ENCODE measurements around the gene MRPL14. TPM values are rescaled to one million over a fixed set of nuclear protein-coding genes. Genes with fewer than 3 reads are reported as not detected.

Gene MRPL14
- total and polyA plus RNA-seq, 9 of the 15 experiments (the other 6 are each of a cell fraction or from before 2014, with no cell fraction given) = 126 to 424 (median 165) TPM

- TF ChIP-seq SNIP1 (IDR thresholded peaks at IDR 0.05; ENCODE audit: low read depth) (no peak), E2F8 (IDR thresholded peaks at IDR 0.05; ENCODE audit: low read depth, partially characterized antibody) (no peak), ZNF584 (CRISPR knock-in tag; IDR thresholded peaks at IDR 0.05; ENCODE audit: low read depth) (peak; percentile 88; the same call in 1 of the 2 replicates), SIX5 (IDR thresholded peaks at IDR 0.05; ENCODE audit: borderline replicate concordance in 1 of 2, insufficient read depth in 1 of 2, low read depth in 1 of 2, low read length in 2 of 2) (no peak), POLR3A (IDR thresholded peaks at IDR 0.05; ENCODE audit: borderline replicate concordance, extremely low read depth, insufficient read depth, insufficient read length) (no peak), ZBTB1 (CRISPR knock-in tag; IDR thresholded peaks at IDR 0.05; ENCODE audit: borderline replicate concordance, low read depth) (no peak), NR2C1 (IDR thresholded peaks at IDR 0.05) (no peak), NR2C1 (tag; IDR thresholded peaks at IDR 0.05) (peak; percentile 42; the same call in 1 of the 2 replicates), POLR2A (conservative IDR thresholded peaks at IDR 0.05) (0 out of 2 replicates have a peak, but pooled peaks have one; percentile 11), TAF1 (IDR thresholded peaks at IDR 0.05; ENCODE audit: control insufficient read depth, extremely low read depth, insufficient read depth, low read length, severe bottlenecking) (no peak), ZNF316 (IDR thresholded peaks at IDR 0.05) (no peak), ZNF143 (CRISPR knock-in tag; IDR thresholded peaks at IDR 0.05) (peak; percentile 32; the same call in 1 of the 2 replicates), SMAD3 (CRISPR knock-in tag; conservative IDR thresholded peaks at IDR 0.05) (no peak; the same call in 1 of the 2 replicates), DNMT1 (IDR thresholded peaks at IDR 0.05) (no peak), THRA (IDR thresholded peaks at IDR 0.05) (no peak), ZFX (CRISPR knock-in tag; IDR thresholded peaks at IDR 0.05) (peak; percentile 37), RFX1 (IDR thresholded peaks at IDR 0.05) (no peak), SMARCA4 (IDR thresholded peaks at IDR 0.05) (no peak; the same call in 1 of the 2 replicates), GTF2A2 (tag; IDR thresholded peaks at IDR 0.05) (no peak), THRAP3 (IDR thresholded peaks at IDR 0.05; ENCODE audit: borderline replicate concordance) (no peak), C11orf30 (IDR thresholded peaks at IDR 0.05; ENCODE audit: low read depth) (no peak), HEY1 (CRISPR knock-in tag; IDR thresholded peaks at IDR 0.05; ENCODE audit: borderline replicate concordance) (no peak), DDX20 (tag; IDR thresholded peaks at IDR 0.05; ENCODE audit: low read depth) (no peak), ZNF41 (CRISPR knock-in tag; conservative IDR thresholded peaks at IDR 0.05) (no peak)
- TF ChIP-seq, protein P1, sequence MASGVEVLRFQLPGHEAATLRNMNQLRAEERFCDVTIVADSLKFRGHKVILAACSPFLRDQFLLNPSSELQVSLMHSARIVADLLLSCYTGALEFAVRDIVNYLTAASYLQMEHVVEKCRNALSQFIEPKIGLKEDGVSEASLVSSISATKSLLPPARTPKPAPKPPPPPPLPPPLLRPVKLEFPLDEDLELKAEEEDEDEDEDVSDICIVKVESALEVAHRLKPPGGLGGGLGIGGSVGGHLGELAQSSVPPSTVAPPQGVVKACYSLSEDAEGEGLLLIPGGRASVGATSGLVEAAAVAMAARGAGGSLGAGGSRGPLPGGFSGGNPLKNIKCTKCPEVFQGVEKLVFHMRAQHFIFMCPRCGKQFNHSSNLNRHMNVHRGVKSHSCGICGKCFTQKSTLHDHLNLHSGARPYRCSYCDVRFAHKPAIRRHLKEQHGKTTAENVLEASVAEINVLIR (CRISPR knock-in tag; IDR thresholded peaks at IDR 0.05) = no peak
Observed at GRCh38 chr6:44073612-44074438, 53.4 kb downstream of the MRPL14 start (continued).

All from K562 (cell line).